ENCODE data around the gene GALNT4.

DNA sequence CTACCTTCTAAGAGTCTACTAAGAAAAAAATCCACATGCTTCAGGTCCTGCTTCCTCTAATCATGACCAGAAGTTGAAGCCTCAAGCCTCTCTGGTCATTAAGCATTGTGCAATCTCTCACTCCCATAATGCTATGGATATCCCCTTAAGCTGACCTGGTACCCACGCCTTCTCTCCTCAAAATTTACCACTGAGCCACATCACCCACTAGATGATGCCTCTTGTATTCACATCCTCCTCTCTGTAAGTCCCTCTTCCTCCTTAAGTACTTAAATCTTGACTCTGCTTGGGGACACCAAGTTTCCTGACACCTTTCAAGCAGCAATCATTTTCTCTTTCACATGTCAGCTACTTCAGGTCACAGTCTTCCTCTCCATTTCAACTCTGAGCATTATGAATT, 9.8 kb downstream of the GALNT4 start:
- TF ChIP-seq BHLHE40 (IDR thresholded peaks at IDR 0.05; ENCODE audit: low read length) (no peak), ELF1 (tag; IDR thresholded peaks at IDR 0.05) (no peak), CTCF (IDR thresholded peaks at IDR 0.05 in 2 of 3, conservative IDR thresholded peaks at IDR 0.05 in 1 of 3; ENCODE audit: insufficient read depth in 2 of 3, low read depth in 1 of 3, low read length in 3 of 3) (no peak), ZNF639 (CRISPR knock-in tag; conservative IDR thresholded peaks at IDR 0.05 in 1 of 2, IDR thresholded peaks at IDR 0.05 in 1 of 2) (no peak), SRSF1 (IDR thresholded peaks at IDR 0.05; ENCODE audit: low read depth, low read length) (no peak), SMARCB1 (IDR thresholded peaks at IDR 0.05; ENCODE audit: insufficient read length, low read depth) (no peak), USF2 (CRISPR knock-in tag; IDR thresholded peaks at IDR 0.05) (no peak), CREM (IDR thresholded peaks at IDR 0.05; ENCODE audit: low read depth) (no peak)
